GM12865 (cell line): ENCODE results near the gene DPP6.

Experiments used
- DNase-seq: peaks from one replicate; pipeline ENCODE4 v3.0.0; 2010; ENCODE audit warnings: low read depth
- H3K4me3 ChIP-seq: 2 replicates; pipeline ENCODE4 v1.5.1; 2011; ENCODE audit warnings: mild to moderate bottlenecking, low read depth, low read length, control low read depth
- TF ChIP-seq, protein P1 (sequence below): IDR thresholded peaks from 2 replicates; pipeline ENCODE4 v1.5.1; 2011; ENCODE audit warnings: low read length, control low read depth, low read depth, inconsistent platforms; ENCODE audit not compliant: insufficient read depth; ENCODE audit errors: missing control alignments

The DPP6 gene

DNA sequence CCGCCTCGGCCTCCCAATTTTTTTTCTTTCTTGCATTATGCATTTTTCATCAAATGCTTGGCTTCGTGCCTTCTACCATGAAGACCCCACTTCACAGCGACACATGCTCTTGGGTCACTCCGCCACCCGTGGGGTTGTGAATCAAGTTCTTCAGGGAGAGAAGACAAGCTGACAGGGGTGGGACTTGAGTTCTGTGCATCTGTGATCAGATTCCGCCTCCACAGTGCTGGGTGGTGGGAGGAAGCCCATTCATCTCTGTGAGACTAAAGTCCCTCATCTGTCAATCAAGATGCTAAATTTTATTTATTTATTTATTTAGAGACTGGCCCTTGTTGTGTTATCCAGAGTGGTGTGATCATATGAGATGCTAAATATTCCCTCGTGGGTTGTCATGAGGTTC, 333.0 kb downstream of the DPP6 start:
- H3K4me3 ChIP-seq: no peak overlapping the region
- TF ChIP-seq, protein P1, sequence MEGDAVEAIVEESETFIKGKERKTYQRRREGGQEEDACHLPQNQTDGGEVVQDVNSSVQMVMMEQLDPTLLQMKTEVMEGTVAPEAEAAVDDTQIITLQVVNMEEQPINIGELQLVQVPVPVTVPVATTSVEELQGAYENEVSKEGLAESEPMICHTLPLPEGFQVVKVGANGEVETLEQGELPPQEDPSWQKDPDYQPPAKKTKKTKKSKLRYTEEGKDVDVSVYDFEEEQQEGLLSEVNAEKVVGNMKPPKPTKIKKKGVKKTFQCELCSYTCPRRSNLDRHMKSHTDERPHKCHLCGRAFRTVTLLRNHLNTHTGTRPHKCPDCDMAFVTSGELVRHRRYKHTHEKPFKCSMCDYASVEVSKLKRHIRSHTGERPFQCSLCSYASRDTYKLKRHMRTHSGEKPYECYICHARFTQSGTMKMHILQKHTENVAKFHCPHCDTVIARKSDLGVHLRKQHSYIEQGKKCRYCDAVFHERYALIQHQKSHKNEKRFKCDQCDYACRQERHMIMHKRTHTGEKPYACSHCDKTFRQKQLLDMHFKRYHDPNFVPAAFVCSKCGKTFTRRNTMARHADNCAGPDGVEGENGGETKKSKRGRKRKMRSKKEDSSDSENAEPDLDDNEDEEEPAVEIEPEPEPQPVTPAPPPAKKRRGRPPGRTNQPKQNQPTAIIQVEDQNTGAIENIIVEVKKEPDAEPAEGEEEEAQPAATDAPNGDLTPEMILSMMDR: no peak
- no peak for DNase-seq

DNA sequence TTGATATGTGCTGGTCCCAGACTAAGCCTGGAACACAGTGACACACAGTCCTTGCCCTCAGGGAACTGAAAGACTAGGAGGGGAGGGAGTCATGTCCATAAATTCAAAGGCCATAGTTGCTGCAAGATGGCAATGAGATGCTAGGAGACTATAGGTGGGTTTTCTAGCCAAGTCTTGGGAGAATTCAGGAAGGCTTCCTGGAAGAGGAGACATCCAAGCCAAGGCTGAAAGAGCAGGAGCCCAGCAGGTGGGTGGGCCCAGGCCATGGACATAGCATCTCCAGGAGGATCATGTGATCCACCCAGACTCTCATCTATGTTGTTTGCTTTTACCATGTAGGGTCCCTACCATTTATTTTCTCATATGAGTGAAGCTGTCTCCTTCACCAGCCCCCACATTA, 335.1 kb downstream of the DPP6 start:
- DNase-seq: no peak
- no peak overlapping the region for H3K4me3 ChIP-seq
- TF ChIP-seq, protein P1: no peak

DNA sequence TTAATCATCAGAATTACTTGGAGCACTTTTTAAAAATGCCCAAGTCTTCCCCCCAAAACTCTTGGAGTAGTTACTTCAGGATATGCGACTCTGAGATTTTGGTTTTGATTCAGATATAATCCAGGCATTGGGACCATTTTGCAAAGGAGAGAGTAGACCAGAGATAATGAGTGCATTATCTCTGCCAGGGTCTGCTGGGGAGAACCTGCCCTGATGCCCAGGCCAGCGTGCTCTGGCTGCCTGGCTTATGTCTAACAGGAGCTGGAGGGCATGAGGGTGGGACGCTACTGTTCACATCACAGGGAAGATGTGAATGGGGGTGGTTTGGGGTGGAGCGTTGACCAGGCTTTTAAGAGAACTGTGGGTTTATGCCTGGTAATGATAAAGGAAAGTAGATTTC, 336.2 kb downstream of the DPP6 start:
- DNase-seq: no peak
- TF ChIP-seq, protein P1: no peak

DNA sequence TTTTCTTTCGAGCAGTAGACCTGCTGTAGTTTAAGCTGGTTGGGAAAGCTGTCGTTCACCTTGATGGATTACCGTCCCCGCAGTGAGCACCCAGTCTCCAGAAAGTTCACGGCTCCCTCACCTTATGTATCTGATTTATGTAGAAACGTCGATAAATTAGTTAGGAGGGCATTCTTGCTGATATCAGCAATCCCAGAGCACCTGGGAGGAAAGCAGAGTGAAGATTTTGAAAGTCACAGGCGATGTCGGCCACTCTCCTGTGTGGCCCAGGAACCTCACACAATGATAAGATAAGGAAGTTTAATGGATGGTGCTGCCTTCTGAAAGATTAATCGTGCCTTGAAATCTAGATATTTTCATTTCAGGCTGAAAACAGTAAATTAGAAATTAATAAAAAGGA, 336.8 kb downstream of the DPP6 start:
- no peak overlapping the region for H3K4me3 ChIP-seq
- TF ChIP-seq, protein P1: no peak
- DNase-seq: no peak

More for the DNA sequence above, 336.2 kb downstream of the DPP6 start:
- no peak overlapping the region for H3K4me3 ChIP-seq

DNA sequence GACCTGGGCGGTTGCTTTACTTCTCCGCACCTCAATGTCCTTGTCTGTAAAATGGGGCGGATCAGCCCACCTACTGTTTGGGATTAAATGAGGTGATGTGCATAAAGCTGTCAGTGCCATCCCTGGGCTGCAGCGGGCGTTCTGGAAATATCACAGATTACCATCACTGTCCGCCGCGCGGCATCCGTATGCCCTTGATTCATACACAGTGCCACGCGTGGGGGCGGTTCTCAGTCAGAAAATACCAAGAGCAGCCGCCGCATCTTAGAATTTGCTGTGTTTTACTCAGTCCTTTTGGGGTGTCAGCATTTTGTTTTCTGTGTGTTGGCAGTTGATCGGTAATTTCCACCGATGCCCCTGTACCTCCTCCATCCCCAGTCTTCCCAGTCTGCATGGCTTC, 338.8 kb downstream of the DPP6 start:
- H3K4me3 ChIP-seq: no peak overlapping the region
- TF ChIP-seq, protein P1: no peak
- no peak for DNase-seq

DNA sequence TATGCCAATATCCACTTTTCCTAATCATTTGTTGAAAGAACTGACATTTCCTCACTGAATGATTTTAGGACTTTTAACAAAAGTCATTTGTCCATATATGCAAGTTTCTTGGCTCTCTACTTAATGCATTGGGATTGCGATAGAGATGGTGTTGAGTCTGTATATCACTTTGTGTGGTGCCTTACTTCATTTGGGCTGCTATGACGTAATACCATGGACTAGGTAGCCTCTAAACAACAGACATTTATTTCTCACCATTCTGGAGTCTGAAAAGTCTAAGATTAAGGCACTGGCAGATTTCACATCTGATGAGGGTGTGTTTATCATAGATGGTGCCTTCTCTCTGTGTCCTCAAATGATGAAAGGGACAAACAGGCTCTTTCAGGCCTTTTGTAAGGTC, 342.6 kb downstream of the DPP6 start:
- TF ChIP-seq, protein P1: no peak
- no peak overlapping the region for H3K4me3 ChIP-seq
- no peak for DNase-seq

DNA sequence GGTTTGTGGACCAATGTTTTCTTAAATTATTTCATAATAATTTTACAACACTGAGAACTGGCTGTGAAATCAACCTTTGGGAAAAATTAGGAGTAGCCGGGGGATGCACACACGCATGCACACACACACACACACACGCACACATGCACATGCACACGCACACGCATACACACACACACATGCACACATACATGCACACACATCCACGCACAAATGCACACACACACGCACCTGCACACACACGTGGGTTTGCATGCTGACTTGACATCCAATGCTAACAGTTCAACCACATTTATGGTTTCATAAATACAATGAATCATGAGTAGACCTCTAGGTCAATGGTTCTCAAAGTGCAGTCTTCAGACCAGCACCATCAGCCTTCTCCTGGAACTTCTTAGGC, 354.1 kb downstream of the DPP6 start:
- H3K4me3 ChIP-seq: no peak overlapping the region
- no peak for DNase-seq
- TF ChIP-seq, protein P1: no peak
